GM03348 (cell line): ENCODE measurements around the gene BAZ1B.
"Not testable (repeated sequence)": the region's sequence is repeated elsewhere in the genome, so short reads cannot be mapped to it uniquely, and the experiment has no call there.

Source experiments
- DNase-seq: peaks from one replicate; pipeline ENCODE4 v3.0.0; 2012; ENCODE audit warnings: low spot score

BAZ1B gene

GRCh38 chr7:73541722-73542121 is 19.6 kb upstream of the BAZ1B start:
- no peak for DNase-seq

- DNase-seq = no peak
These were observed 17.6 kb upstream of the BAZ1B start for GRCh38 chr7:73539709-73540108.

GRCh38 chr7:73538510-73538909 is 16.4 kb upstream of the BAZ1B start:
- not testable (repeated sequence) for DNase-seq

- DNase-seq = no peak
These were observed 15.0 kb upstream of the BAZ1B start for GRCh38 chr7:73537051-73537450.

GRCh38 chr7:73536479-73536878 is 14.4 kb upstream of the BAZ1B start:
- no peak for DNase-seq

GRCh38 chr7:73535918-73536317 is 13.8 kb upstream of the BAZ1B start:
- DNase-seq = not testable (repeated sequence)

- no peak for DNase-seq
These were observed 11.6 kb upstream of the BAZ1B start for GRCh38 chr7:73533742-73534141.

GRCh38 chr7:73532224-73532623 is 10.1 kb upstream of the BAZ1B start:
- DNase-seq = no peak

- no peak for DNase-seq
These were observed 8.7 kb upstream of the BAZ1B start for GRCh38 chr7:73530800-73531199.

GRCh38 chr7:73526896-73527821 is 5.1 kb upstream of the BAZ1B start:
- DNase-seq = no peak

GRCh38 chr7:73526158-73526494 is 4.0 kb upstream of the BAZ1B start:
- DNase-seq = not testable (repeated sequence)

GRCh38 chr7:73521636-73522104 is 423 bp downstream of the BAZ1B start:
- peak; percentile 87 for DNase-seq

- peak; percentile 34 for DNase-seq
These were observed 1.1 kb downstream of the BAZ1B start for GRCh38 chr7:73520673-73521635.

GRCh38 chr7:73519867-73520672 is 2.0 kb downstream of the BAZ1B start:
- peak; percentile 15 for DNase-seq

GRCh38 chr7:73518470-73518869 is 3.6 kb downstream of the BAZ1B start:
- no peak for DNase-seq

- DNase-seq = no peak
These were observed 4.7 kb downstream of the BAZ1B start for GRCh38 chr7:73517241-73517995.

- DNase-seq = no peak
These were observed 6.9 kb downstream of the BAZ1B start for GRCh38 chr7:73515178-73515577.

GRCh38 chr7:73512018-73512780 is 9.9 kb downstream of the BAZ1B start:
- DNase-seq = no peak

- no peak for DNase-seq
These were observed 12.6 kb downstream of the BAZ1B start for GRCh38 chr7:73509463-73509862.

GRCh38 chr7:73507556-73507955 is 14.5 kb downstream of the BAZ1B start:
- DNase-seq = no peak
